HepG2 (cell line): Measurements from ENCODE around the gene CELF2.

Experiments used
- SMARCC2 ChIP-seq: fragments of 450-650 bp; IDR thresholded peaks from 2 replicates; pipeline ENCODE4 v1.6.1; 2017; ENCODE audit warnings: antibody characterized with exemption, mild to moderate bottlenecking
- TCF7L2 ChIP-seq: IDR thresholded peaks from 2 replicates; pipeline ENCODE4 v1.6.1; 2011; ENCODE audit warnings: mild to moderate bottlenecking, low read depth, low read length, moderate library complexity
- ZEB1 ChIP-seq: IDR thresholded peaks from 2 replicates; pipeline ENCODE4 v1.6.1; 2012; ENCODE audit warnings: mild to moderate bottlenecking, low read depth, inconsistent platforms; ENCODE audit not compliant: insufficient replicate concordance
- ZNF660 ChIP-seq: sonication (generic); formaldehyde crosslinking; IDR thresholded peaks from 2 replicates; pipeline ENCODE4 v1.5.1; 2020; ENCODE audit warnings: mild to moderate bottlenecking, low read depth, missing genetic modification reagents, borderline replicate concordance
- ZZZ3 ChIP-seq: sonication (generic); formaldehyde crosslinking; IDR thresholded peaks from 2 replicates; pipeline ENCODE4 v1.4.0; 2020; ENCODE audit warnings: missing genetic modification reagents, mild to moderate bottlenecking, borderline replicate concordance
- TF ChIP-seq, protein P1 (sequence below): sonication (generic); formaldehyde crosslinking; IDR thresholded peaks from 2 replicates; pipeline ENCODE4 v1.8.0; 2022; ENCODE audit warnings: missing genetic modification reagents, mild to moderate bottlenecking, moderate library complexity, borderline replicate concordance

DNA sequence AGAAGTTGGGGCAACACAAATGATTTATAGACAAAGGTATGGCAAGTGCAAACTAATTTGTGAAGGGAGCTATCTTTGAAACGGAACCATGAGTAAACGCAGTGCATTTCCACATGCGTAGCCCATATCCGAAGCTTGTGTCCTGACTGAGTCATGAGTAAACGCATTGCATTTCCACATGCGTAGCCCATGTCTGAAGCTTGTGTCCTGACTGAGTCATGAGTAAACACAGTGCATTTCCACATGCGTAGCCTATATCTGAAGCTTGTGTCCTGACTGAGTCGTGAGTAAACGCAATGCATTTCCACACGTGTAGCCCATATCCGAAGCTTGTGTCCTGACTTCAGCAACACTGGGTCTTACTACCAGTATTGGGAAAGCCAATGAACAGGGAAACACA is 95.0 kb downstream of the CELF2 start:
- TF ChIP-seq ZZZ3 (CRISPR knock-in tag) (no peak), SMARCC2 (no peak), ZNF660 (no peak), ZEB1 (no peak), TCF7L2 (no peak)
- TF ChIP-seq, protein P1, sequence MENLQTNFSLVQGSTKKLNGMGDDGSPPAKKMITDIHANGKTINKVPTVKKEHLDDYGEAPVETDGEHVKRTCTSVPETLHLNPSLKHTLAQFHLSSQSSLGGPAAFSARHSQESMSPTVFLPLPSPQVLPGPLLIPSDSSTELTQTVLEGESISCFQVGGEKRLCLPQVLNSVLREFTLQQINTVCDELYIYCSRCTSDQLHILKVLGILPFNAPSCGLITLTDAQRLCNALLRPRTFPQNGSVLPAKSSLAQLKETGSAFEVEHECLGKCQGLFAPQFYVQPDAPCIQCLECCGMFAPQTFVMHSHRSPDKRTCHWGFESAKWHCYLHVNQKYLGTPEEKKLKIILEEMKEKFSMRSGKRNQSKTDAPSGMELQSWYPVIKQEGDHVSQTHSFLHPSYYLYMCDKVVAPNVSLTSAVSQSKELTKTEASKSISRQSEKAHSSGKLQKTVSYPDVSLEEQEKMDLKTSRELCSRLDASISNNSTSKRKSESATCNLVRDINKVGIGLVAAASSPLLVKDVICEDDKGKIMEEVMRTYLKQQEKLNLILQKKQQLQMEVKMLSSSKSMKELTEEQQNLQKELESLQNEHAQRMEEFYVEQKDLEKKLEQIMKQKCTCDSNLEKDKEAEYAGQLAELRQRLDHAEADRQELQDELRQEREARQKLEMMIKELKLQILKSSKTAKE = no peak
